ENCODE results near the gene LRRC28.

The LRRC28 gene

DNA sequence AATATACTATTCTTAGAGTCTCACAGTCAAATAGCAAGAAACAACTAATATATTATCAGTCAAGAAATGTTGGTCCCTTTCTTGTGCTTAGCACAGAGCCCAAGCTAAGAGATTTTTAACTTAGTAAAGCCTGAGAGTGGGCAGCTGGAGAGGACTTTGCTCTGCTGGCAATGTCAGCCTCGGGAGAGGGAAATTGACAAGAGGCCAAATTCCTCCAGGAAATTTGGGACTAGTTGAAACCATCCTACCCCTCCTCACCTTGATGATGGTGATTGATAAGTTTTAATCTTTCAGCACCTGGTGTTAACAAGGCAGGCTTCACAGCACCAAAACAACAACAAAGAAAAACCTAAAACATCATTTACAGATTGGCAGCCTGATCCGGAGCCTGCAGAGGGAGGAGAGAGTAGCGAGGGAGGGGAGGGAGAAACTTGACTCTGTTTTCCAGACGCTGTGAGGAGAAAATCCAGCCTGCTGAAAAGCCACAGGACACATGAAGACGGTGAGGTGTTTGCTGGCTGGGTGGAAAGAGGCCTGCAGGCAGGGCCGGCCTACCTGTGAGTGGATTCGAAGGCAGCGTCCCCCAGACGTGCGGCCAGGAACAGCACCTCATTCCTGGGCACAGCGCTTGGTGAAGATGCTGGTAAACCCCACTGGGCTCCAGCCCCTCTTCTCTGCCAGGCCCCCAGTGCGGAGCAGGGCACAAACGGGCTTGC is 150.9 kb downstream of the LRRC28 start:
- no peak for DNase-seq

DNA sequence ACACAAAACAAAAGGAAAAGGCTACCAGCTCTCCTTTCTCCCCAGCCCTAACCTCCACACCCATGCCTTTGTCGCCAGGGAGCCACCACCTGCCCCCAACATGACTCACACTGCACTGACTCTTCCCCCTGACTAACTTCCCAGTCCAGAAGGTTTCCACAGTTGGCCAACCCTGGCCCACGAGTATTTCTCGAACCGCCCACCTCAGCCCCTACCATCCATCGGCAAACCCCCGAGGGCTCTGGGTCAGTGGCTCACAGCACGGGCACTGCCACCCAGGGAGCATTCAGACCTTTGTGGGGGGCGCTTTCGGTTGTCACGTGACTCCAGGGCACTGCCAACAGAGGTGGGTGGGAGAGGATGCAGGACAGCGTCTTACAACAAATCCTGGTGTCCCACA is 152.3 kb downstream of the LRRC28 start:
- DNase-seq: no peak

DNA sequence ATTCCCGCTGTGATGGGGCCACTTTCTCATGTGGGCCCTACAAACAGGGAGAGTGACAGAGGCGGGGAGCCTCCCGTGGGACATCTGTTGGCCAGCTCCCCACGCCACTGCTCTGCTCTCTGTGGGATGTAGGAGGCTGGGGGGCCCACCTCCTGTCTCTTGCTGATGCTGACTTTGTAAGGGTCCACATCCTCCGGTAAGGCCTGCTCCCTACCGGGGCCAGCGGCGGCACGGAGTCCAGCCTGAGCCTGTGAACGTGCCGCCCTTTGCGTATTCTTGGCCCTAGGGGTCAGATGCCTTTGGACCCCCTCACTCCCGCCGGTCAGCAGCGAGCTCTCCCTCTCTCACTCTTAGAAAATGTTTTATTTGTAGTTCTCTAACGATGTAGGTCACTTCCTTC is 153.2 kb downstream of the LRRC28 start:
- DNase-seq: no peak

DNA sequence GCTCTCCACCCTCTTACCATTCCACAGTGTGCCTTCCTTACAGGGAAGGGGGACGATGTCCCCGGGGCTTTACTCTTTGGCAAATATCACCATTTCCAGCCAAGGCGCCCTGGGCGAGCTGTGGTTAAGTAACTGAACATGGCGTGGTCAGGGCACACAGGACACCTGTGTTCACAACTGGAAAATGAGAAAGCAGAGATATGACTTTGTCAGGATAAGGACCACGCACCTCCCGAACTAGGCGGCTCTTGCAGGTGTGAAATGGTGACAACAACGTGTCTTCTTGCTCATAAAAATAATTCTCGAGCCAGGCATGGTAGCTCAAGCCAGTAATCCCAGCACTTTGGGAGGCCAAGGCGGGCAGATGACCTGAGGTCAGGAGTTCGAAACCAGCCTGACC is 154.8 kb downstream of the LRRC28 start:
- DNase-seq: no peak

DNA sequence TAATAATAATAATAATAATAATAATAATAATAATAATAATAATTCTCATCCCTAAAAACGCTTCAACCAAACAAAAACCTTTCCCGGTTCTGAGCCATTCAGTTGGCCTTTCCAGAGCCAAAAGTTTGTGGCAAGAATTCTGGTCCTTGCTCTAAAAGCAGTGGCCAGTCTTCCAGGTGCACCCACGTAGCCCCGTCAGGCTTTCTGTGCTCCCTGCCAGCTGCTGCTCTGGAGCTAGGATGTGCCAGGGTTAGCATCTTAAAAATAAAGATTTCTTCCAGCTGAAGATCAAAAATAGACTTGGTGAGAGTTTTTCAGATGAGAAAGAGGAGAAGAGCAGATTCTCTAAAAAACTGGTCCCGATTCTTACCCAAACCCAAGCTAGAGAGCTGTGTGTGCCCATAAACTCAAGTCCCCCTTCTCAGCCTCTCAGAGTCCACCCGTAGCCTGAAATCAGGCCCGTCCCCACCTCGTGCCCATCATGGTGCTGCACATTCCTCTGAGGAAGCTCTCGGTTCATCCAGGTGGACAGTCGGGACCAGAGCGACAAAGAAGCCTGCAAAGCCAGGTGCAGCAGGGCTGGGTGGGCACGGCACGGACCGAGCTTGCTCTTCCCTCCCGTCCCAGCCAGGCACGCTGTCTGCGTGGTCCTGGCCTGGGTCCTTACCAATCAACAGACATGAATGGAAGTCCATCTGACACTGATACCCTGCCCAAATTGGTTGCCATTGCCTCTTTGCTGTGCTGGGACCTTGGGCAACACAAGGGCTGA is 155.6 kb downstream of the LRRC28 start:
- no peak for DNase-seq

DNA sequence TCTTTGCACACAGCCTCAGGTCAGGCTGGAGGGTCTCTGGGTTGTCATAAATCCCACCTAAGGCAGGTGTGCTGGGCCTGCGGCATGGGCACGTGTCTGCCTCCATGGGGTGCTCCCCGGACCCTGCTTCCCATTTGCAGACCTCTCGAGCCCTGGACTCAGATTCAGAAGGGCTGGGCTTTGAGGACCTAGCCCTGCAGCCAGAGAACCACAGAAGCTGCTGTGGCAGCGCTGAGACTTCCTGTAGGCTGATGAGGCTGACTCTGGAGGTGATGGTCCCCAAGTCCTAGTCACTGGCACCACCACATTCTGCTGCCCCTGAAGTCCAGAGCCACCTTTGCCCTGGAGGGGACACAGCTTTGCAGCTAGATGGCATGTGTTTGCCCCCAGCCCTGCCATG is 156.4 kb downstream of the LRRC28 start:
- no peak for DNase-seq

DNA sequence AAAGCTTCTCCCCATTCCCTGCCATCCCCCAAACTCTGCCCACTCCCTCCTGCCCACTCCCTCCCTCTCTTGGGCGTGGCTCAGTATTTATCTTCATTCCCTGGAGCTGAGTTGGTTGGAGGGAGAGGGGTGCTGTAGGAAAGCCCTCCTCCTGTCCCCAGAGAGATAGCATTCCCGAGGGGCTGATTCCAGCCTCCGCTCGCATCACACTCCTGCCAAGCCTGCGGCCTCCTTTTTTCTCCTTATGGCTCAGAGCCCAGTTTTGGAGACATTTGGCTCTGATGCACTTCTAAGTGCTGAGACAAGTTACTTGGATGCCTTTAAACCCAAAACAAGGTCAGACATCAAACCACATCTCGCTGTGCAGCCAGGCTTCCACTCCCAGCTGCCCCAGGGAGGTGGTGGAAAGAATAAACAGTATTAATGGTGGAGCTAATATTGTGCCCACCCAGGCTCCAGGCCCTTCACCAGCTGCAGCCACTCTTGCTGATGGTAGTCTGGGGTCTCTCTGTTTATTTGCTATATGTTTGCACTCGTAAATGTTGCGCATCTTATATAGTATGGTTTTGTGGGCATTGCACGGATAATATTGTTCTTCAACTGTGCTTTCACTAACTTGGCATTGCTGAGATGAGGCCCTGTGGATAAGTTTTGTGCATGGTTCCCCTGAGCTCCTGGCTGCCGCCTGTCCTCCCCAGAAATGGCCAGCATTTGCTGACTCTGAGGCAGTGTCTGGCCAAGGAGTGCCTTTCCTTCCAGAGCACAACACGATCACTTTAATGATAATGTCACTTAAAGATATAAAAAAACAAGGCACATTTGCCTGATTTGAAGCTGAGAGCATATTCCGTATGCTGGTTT is 157.2 kb downstream of the LRRC28 start:
- DNase-seq: no peak

DNA sequence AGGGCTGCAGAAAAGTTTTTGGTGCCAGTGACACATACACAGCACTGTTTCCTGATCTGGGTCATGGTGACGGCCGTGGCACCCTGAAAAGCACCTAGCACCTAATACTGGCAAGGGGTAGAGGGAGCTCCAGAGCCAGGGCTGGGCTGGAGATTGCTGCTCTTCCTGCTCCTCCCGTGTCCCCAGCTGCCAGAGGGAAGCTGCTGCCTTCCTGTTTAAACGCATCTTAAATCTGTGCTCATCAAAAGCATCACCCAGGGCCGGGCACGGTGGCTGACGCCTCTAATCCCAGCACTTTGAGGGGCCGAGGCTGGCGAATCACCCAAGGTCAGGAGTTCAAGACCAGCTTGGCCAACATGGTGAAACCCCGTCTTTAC is 157.8 kb downstream of the LRRC28 start:
- no peak for DNase-seq

DNA sequence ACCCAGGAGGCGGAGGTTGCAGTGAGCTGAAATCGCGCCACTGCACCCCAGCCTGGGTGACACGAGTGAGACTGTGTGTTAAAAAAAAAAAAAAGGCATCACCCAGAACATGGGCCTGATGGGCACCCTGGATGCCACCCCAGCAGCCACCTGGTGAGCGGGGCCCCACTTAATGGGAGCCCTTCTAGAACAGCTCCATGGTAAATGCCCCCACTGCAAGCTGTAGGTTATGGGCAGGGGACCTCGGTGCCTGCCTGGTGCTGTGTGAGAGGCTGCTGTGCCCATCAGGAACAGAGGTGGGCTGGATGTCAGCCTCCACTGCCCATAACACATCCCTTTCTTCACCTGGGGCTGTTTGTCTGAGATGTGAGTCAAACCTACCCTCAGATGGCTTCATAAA is 158.3 kb downstream of the LRRC28 start:
- no peak for DNase-seq

DNA sequence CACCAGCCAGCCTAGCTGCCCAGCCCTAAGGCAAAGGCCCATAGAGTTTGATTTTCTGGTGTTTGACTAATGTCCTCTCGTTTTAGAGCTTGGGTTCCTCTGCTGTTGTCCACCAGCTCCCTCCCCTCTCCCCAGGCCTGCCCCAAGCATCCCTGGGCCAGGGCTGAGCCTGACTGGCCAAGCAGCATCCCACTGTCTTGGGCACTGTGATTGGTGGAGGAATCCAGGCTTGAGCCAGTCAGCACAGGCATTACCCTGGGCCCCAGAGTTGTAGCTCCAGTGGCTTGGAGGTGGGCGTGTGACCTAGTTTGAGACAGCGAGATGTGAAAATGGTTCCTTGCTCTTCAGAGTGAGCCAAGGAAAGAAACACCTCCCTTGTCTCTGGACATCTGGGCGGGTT is 159.2 kb downstream of the LRRC28 start:
- no peak for DNase-seq

DNA sequence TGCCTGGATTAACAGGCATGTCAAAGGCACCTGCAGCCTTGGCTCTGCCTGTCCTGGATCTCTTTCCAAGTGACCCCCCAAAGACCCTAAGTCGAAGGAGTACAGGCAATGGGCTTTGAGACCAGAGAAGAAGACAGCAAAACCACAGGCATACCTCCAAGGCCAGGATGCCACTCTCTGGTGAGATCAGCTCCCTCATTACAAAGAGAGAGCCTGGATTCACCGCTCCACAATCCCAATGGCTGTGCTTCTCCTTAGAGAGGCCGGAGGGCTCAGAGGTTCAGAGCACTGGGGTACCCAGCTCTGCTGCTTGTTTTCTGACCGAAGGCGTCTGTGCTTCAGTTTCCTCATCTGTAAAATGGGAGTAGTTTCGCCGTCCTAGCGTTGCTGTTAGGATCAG is 160.0 kb downstream of the LRRC28 start:
- DNase-seq: no peak

DNA sequence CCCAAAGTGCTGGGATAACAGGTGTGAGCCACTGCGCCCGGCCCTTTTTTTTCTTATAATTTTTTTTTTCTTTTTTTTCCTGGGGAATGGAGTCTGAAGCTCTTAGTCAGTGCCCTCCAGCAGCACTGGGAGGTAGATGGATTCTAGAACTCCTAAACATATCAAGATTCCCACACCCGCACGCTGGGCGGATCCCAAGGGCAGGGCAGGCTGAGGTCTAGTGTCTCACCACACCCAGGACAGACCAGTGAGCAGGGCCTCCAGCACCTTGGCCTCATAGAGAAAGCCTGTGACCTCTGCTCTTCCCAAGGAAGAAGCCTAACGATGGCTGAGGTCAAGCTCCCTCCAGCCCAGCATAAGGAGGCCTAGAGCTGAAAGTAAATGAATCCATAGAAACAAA is 160.8 kb downstream of the LRRC28 start:
- DNase-seq: no peak

DNA sequence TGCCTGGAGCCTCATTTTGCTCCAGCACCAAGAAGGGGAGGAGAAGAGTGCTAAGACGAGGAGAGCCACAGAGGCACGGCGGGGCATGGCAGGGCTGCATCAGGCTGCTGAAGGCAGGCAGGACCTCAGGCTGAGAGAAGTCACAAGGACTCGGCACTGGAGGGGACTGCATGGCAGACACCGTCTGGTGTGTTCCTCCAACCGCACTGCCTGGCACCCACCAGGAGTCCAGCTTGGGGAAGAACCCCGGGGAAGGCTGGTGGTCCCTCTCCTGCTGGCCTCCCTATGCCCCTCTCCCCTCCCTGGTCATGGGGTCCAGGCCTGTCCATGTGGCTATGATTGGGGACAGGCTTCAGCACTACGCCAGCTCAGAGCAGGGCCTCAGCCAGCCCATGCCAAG is 161.3 kb downstream of the LRRC28 start:
- no peak for DNase-seq

DNA sequence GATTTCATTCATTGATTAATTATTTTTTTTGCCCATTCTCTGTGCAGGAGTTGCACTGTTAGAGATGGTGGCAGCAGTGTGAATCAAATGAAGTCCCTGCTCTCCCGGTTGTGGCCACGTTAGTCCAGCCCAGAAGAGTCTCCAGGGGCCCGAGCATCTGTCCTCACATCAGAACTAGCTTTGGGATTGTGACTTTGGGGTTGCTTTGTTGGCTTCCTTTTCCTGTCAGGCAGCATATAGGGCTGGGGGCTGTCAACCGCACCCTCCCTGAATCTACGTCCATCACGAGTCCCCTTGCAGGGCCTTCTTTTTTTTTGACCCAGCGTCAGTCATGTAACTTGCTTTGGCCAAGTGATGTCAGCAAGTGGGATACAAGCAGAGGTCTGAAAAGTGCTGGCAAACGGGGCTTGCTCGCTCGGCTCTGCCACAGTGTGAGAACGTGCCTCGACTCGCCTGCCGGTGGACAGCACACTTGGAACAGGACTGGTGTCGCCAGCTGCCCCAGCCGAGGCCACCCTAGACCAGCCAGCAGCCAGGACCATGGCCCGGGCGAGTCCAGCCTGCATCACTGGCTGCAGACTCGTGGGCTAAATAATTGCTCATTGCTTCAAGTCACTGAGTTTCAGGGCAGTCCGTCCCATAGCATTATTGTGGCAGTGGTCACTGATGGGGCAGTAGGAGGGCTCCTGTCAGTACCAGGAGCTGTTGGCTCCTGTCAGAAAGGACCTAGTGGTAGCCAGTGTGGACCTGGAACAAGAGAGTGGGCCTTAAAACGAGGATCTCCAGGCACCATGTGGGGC is 162.9 kb downstream of the LRRC28 start:
- no peak for DNase-seq

DNA sequence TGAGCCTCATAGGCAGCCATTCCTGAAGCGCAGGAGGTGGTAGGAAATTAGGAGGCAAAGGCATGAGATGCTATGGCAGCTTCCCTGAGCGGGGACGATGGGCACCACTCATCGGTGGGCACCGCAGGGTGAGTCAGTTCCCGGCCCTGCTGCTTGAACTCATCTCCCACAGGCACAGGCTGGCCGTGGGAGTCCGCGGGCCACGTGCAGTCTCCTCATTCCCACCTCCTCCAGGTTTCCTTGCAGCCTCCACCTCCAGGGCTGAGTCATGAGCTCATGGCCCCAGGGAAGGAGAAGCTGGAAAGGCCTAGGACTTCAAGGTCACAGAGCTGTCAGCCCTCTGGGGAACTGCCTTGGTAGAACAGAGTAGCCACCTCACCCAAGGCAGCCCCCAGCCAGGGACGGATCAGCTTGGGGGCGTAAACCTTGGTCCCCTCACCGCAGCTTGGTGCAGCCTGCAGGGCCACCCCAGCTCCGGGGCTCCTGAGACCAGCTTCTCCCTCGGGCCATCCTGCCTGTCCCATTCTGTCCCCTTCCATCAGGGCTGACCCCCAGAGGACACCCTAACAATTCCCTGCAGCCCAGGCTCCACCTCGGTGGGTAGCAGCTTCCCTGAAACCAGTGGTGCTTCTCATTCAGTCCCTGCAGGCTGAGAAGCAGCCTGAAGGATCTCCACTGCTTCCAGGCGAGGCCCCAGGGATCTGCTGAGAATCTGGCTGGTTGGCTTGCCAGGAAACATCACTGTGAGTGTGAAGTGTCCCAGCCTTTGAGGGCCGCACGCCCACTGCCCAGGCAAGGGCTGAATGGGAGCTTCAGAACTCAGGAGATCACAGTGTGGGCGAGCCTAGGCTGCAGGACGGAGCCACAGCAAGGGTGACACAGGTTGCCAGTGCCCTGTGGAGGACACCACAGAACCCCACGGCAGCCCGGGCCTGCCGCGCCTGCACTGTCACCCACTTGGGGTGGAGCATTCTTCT is 163.8 kb downstream of the LRRC28 start:
- DNase-seq: no peak

DNA sequence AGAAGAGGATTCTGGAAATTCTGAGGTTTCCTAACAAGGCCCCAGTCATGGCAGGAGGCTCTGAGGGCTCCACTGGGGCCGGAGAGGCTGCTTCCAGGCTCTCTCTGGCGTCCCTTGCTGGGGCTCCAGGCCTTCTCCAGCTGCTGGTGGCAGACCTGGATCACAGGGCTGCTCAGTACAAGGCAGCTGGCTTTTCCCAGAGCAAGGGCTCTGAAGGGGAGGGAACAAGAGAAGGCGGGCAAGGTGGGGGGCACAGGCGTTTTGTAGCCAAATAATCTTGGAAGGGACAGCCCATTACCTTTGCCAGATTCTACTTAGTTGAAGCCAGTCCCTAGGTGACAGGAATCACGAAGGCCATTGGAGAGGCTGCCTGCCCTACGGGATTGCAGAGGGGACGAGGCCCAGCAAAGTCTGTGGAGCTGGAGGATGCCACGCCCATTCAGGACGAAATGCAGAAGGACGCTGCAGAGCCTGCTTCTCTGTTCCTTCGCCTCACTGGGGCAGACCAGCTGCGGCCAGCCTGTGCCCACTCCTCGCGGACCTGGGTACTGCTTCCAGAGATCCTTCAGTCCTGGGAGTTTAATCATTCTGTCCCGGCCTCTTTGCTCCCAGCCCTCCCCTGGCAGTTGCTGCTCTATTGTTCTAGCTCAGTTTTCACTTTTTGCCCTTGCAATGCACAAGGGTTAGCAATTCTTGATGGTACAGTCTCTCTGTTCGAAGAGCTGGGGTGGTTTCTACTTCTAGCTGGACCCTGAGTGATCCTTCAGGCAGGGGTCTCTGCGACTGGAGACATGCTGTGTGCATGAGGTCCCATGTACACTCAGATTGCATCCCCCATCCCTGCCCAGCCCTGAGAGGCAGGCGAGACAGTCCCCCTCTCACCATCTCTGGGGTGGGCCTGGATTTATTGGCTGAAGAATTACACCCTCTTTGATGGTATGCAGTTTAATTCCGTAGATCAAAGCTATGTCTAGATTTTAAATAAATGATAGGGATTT is 165.2 kb downstream of the LRRC28 start:
- DNase-seq: no peak

DNA sequence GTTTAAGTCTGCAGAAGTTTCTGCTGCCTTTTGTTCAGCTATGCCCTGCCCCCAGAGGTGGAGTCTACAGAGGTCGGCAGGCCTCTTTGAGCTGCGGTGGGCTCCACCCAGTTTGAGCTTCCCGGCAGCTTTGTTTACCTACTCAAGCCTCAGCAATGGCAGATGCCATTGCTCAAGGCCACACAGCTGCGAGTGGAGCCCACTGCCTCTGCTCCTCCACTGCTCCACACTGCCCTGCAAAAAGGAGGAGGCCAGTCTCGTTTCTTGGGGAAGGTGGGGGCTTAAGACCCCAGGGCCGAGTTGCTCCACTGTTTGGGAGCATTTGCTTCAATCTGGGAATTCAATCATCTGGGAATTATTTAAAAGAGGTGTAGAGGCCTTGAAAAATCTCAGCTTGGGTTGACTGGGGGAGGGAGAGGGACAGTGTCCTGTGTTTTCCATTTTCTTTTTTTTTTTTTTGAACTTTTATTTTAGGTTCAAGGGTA is 169.9 kb downstream of the LRRC28 start:
- no peak for DNase-seq

DNA sequence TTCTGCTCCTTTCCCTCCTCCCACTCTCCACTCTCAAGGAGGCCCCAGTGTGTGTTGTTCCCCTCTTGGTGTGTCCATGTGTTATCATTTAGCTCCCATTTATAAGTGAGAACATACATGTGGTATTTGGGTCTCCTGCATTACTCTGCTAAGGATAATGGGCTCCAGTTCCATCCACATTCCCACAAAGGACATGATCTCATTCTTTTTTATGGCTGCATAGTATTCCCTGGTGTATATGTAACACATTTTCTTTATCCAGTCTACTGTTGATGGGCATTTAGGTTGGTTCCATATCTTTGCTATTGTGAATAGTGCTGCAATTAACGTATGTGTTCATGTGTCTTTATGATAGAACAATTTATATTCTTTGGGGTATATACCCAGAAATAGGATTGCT is 170.5 kb downstream of the LRRC28 start:
- no peak for DNase-seq

DNA sequence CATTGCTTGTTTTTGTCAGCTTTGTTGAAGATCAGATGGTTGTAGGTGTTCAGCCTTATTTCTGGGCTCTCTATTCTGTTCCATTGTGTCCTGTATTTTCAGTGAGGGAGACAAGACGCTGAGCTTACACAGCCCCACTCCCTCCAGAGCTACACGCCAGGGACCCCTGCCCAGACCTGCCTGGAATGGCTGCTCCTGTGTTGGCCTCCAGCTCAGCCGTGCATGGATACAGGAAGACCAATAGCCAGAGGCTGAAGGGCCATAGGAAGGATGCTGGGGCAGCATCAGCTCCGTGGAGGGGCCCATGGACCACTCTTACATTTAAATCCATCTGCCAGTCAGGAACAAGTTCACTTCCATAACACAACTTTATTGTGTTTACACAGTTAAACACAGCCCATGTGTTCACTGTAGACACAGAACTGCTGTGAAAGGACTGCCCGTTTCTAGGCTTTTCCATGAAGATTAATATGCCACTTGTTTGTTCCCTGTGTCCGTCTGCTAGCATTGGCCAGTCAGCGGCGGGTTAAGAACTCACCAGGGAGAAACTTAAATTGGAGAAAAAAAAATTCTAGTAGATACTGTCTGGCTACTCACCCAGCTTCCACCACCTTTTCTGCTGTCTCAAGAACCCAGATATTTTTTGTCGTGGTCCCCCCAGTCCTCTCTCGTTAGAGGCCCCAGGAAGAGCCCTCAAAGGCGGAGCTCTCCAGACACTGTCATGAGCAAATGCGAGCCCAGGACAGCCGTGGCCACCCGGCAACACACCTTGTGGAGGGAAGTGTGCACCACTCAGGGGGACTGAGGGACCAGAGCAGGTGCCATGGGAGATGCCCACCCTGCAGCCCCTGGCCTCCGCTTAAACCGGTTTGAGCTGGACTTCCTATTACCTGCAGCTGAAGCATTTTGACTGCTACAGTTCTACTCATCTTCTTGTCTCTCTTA is 172.2 kb downstream of the LRRC28 start:
- DNase-seq: no peak

Data from NCI-H2107 (cell line).